Measurements from ENCODE around the gene CCDC187. TPM values are rescaled to one million over a fixed set of nuclear protein-coding genes. Genes with fewer than 3 reads are reported as not detected.
"Not testable (repeated sequence)": the region's sequence is repeated elsewhere in the genome, so short reads cannot be mapped to it uniquely, and the experiment has no call there.

The CCDC187 gene
- total RNA-seq, 8 experiments from 2014 or later = 0.07 to 1.2 (median 0.19) TPM

GRCh38 chr9:136276716-136277115, 27.2 kb downstream of the CCDC187 start:
- in situ Hi-C loops (cut with MboI; ENCODE audit: low pct_unique_long_range_greater_than_20kb in 2 of 9, low sequenced_read_pairs in 9 of 9, unreplicated experiment in 9 of 9) = no loop called here
- 0 to 100% (median 20%) methylated on average over 1 to 4 of the region's 11 CpGs; no CpG with 5 or more reads in 7 of the 10 experiments for WGBS, 10 experiments
- Histone ChIP-seq H3K4me1 (replicated peaks in 1 of 2) (peaks cover 2 to 3% of the 10 kb centered on the region in 2 donors), H3K4me3 (no peak overlapping the region), H3K27ac (no peak overlapping the region)
- no peak for ATAC-seq (replicated peaks in 6 of 8)

- peak in 6 of 8 experiments; percentile 39 to 77 (median 60) for ATAC-seq (replicated peaks in 6 of 8)
- H3K4me3 ChIP-seq = no peak overlapping the region
- in situ Hi-C loops (cut with MboI; ENCODE audit: low pct_unique_long_range_greater_than_20kb in 2 of 9, low sequenced_read_pairs in 9 of 9, unreplicated experiment in 9 of 9) = no loop called here
- 0 to 85% (median 50%) methylated on average over 1 to 5 of the region's 21 CpGs; no CpG with 5 or more reads in 5 of the 10 experiments for WGBS, 10 experiments
- no peak overlapping the region for H3K27ac ChIP-seq
- H3K4me1 ChIP-seq (replicated peaks in 1 of 2) = peaks cover 2 to 3% of the 10 kb centered on the region in 2 donors
Observed at GRCh38 chr9:136275655-136276429, 28.1 kb downstream of the CCDC187 start.

DNA sequence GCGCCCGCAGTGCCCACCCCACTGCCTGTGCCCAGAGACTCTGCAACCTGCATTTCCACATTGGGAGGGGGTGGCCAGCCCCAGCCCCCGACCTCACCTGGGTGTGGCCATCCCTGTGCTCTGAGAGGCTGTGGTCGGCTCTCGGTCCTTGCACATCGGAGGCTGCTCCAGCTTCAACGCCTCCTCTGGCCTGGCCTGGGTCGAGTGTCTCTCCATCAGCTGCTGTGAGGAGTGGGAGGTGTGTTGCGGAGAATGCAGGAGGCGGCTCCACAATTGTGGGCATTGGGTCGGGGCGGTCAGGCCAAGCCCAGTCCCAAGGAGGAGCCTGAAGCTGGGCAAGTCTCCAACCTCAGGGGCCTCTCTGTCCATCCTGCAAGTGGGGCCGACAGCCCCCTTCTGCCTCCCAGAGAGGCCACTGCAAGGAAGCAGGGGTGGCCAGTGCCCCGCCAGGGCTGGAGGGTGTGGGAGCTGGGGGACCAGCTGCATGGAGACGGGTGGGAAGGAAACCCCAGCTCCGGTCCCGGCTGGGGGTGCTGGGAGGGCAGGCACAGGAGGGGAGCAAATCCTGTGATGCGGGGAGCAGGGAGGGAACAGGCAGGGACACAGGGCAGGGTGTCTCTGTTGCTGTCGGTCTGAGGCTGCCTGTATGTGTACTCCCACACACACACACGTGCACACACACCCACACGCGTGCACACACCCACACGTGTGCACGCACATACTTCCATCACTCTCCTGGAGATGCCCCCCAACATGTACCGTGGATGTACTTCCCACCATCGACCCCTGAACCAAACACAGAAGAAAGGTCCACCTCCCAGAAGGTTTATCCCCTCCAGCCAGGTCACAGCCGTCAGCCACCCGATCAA, 28.9 kb downstream of the CCDC187 start:
- WGBS, 10 experiments = 10 to 40% methylated on average over 1 to 2 of the region's 28 CpGs; no CpG with 5 or more reads in 8 of the 10 experiments
- in situ Hi-C loops (cut with MboI; ENCODE audit: low pct_unique_long_range_greater_than_20kb in 2 of 9, low sequenced_read_pairs in 9 of 9, unreplicated experiment in 9 of 9) = loop anchor here in 3 of 9 experiments (25.0 kb wide), 1 partner anchor 113 kb away; no protein-coding TSS in a partner anchor
- H3K27ac ChIP-seq = no peak overlapping the region
- peak in 4 of 8 experiments; percentile 11 to 23 (median 16) for ATAC-seq (replicated peaks in 6 of 8)
- H3K4me1 ChIP-seq (replicated peaks in 1 of 2) = peaks cover 2 to 3% of the 10 kb centered on the region in 2 donors
- no peak overlapping the region for H3K4me3 ChIP-seq

GRCh38 chr9:136273921-136274785, 29.7 kb downstream of the CCDC187 start:
- Histone ChIP-seq H3K4me1 (replicated peaks in 1 of 2) (peaks cover 3 to 4% of the 10 kb centered on the region in 2 donors), H3K27ac (no peak overlapping the region), H3K4me3 (no peak overlapping the region)
- WGBS, 10 experiments = 28 to 100% (median 80%) methylated on average over 1 to 9 of the region's 28 CpGs; no CpG with 5 or more reads in 4 of the 10 experiments
- in situ Hi-C loops (cut with MboI; ENCODE audit: low pct_unique_long_range_greater_than_20kb in 2 of 9, low sequenced_read_pairs in 9 of 9, unreplicated experiment in 9 of 9) = loop anchor here in 3 of 9 experiments (25.0 kb wide), 1 partner anchor 112 kb away; no protein-coding TSS in a partner anchor
- ATAC-seq (replicated peaks in 6 of 8) = peak in 2 of 8 experiments; percentile 3 to 4

DNA sequence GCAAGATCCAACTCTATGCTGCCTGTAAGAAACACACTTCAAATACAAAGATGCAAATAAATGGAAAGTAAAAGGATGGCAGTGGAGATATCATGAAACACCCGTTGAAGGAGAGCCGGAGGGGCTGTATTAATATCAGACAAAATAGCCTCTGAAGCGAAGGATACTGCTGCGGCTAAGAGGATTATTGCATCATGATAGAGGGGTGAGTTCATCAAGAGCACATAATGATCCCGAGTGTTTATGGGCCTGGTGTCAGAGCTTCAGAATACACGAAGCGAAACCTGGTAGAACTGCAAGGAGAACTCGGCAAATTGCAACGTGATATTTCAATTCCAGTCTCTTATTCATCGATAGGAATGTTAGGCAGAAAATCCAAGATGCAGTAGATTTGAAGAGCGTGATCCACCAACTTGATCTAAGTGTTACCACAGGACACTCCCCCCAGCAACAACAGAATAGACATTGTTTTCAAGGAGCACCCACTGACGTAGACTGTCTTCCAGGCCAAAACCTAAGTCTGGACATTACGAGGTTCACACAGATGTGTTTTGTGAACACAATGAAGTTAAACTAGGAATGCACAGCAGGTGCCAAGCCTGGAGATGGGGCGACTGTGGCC, 30.5 kb downstream of the CCDC187 start:
- in situ Hi-C loops (cut with MboI; ENCODE audit: low pct_unique_long_range_greater_than_20kb in 2 of 9, low sequenced_read_pairs in 9 of 9, unreplicated experiment in 9 of 9) = loop anchor here in 3 of 9 experiments (25.0 kb wide), 1 partner anchor 111 kb away; no protein-coding TSS in a partner anchor
- peaks cover 11 to 12% of the 10 kb centered on the region in 2 donors for H3K4me1 ChIP-seq (replicated peaks in 1 of 2)
- no peak overlapping the region for H3K4me3 ChIP-seq
- WGBS, 10 experiments = 58 to 100% (median 74%) methylated on average over 2 to 11 of the region's 14 CpGs; no CpG with 5 or more reads in 1 of the 10 experiments
- peak in 3 of 8 experiments; percentile 6 to 55 (median 28) for ATAC-seq (replicated peaks in 6 of 8)
- no peak overlapping the region for H3K27ac ChIP-seq

DNA sequence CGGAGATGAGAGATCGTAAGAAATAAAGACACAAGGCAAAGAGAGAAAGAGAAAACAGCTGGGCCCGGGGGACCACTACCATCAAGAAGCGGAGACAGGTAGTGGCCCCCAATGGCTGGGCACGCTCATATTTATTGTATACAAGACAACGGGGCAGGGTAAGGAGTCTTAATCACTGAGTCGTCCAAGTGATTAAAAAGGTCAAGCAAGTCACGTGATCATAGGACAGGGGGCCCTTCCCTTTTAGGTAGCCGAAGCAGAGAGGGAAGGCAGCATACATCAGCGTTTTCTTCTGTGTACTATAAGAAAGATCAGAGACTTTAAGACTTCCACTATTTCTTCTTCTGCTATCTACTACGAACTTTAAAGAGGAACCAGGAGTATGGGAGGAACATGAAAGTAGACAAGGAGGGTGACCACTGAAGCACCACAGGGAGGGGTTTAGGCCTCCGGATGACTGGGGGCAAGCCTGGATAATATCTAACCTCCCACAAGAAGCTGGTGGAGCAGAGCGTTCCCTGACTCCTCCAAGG, 33.7 kb downstream of the CCDC187 start:
- Histone ChIP-seq H3K27ac (no peak overlapping the region), H3K4me1 (replicated peaks in 1 of 2) (peaks cover 21 to 22% of the 10 kb centered on the region in 2 donors), H3K4me3 (no peak overlapping the region)
- no peak for ATAC-seq (replicated peaks in 6 of 8)
- in situ Hi-C loops (cut with MboI; ENCODE audit: low pct_unique_long_range_greater_than_20kb in 2 of 9, low sequenced_read_pairs in 9 of 9, unreplicated experiment in 9 of 9) = loop anchor here in 3 of 9 experiments (25.0 kb wide), 1 partner anchor 108 kb away; no protein-coding TSS in a partner anchor
- 35 to 100% (median 88%) methylated on average over 1 to 11 of the region's 13 CpGs for WGBS, 10 experiments

DNA sequence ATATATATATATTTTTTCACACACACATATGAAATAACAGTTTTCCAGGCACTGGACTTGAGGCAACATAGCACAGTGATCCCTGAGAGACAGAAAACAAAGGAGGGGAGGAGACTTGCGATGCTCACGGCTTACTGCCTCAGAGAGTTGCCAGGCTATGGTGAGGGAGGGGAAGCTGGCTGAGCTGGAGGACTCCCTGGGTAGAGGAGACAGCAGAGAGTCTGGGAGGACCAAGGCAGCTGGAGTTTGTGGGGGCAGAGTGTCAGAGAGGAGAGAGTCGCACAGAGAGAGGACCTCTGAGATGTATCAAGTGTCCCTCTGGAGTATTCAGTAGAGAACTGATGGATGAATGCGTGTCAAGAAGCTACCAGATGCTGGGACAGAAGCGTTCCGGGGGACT, 35.2 kb downstream of the CCDC187 start:
- Histone ChIP-seq H3K27ac (peak overlapping the region in 1 of 2 donors; percentile 58), H3K4me1 (replicated peaks in 1 of 2) (peaks cover 26 to 27% of the 10 kb centered on the region in 2 donors), H3K4me3 (no peak overlapping the region)
- in situ Hi-C loops (cut with MboI; ENCODE audit: low pct_unique_long_range_greater_than_20kb in 2 of 9, low sequenced_read_pairs in 9 of 9, unreplicated experiment in 9 of 9) = loop anchor here in 3 of 9 experiments (25.0 kb wide), 1 partner anchor 106 kb away; no protein-coding TSS in a partner anchor
- WGBS, 10 experiments = 0 to 100% (median 57%) methylated on average over 1 to 3 of the region's 6 CpGs; no CpG with 5 or more reads in 3 of the 10 experiments
- ATAC-seq (replicated peaks in 6 of 8) = peak in 5 of 8 experiments; percentile 58 to 81 (median 62)

GRCh38 chr9:136268318-136268717, 35.6 kb downstream of the CCDC187 start:
- peak in 5 of 8 experiments; percentile 70 to 75 (median 71) for ATAC-seq (replicated peaks in 6 of 8)
- Histone ChIP-seq H3K4me3 (no peak overlapping the region), H3K27ac (peak overlapping the region in 1 of 2 donors; percentile 58), H3K4me1 (replicated peaks in 1 of 2) (peaks cover 30 to 31% of the 10 kb centered on the region in 2 donors)
- WGBS, 10 experiments = 0 to 43% (median 20%) methylated on average over 1 to 4 of the region's 6 CpGs; no CpG with 5 or more reads in 3 of the 10 experiments
- in situ Hi-C loops (cut with MboI; ENCODE audit: low pct_unique_long_range_greater_than_20kb in 2 of 9, low sequenced_read_pairs in 9 of 9, unreplicated experiment in 9 of 9) = loop anchor here in 3 of 9 experiments (25.0 kb wide), 1 partner anchor 106 kb away; no protein-coding TSS in a partner anchor

DNA sequence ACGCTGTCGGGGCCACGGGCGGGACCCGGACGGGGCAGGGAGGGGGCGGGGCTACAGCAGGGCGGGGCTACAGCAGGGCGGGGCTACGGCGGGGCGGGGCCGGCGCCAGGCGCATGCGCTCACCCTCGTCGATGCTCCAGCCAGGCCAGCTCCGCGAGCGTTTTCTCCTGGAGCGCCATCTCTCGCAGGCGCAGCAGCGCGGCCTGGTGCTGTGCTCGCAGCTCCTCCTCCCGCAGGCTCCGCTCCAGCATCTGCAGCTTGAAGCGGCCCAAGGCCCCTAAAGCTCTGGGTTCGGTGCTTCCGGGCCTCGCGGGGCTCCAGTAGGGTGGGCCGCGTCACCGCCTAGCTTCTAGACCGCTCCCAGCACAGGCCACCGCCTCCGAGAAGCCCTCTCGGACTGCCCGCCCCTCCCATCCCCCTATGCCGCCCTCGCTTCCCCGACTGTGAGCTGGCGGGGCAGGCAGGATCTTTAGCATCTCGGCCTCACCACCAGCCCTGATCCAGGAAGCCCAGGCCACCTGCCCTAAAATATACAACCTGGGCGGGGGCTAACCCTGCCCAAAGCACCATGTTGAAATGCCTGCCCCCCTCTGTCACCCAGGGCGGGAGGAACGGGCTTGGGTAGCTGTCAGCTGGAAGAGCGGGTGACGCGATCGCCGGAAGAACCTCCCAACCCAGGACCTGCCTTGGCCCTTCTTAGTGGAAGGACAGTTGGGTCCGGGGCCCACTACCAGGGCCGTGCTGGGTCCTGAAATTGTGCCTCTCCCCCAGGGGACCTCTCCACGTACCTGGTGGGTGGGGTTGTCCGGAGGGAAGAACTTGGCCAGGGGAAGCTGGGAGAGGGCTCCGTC, 36.4 kb downstream of the CCDC187 start:
- H3K4me1 ChIP-seq (replicated peaks in 1 of 2) = peaks cover 30% of the 10 kb centered on the region in 2 donors
- WGBS, 10 experiments = 0 to 81% (median 8%) methylated on average over 2 to 10 of the region's 60 CpGs; no CpG with 5 or more reads in 7 of the 10 experiments
- in situ Hi-C loops (cut with MboI; ENCODE audit: low pct_unique_long_range_greater_than_20kb in 2 of 9, low sequenced_read_pairs in 9 of 9, unreplicated experiment in 9 of 9) = loop anchor here in 3 of 9 experiments (25.0 kb wide), 1 partner anchor 105 kb away; no protein-coding TSS in a partner anchor
- ATAC-seq (replicated peaks in 6 of 8) = peak; percentile 51 to 96 (median 72)
- H3K27ac ChIP-seq = peak overlapping the region in 1 of 2 donors; percentile 58
- H3K4me3 ChIP-seq = peak overlapping the region; percentile 16 to 31 (median 23)

DNA sequence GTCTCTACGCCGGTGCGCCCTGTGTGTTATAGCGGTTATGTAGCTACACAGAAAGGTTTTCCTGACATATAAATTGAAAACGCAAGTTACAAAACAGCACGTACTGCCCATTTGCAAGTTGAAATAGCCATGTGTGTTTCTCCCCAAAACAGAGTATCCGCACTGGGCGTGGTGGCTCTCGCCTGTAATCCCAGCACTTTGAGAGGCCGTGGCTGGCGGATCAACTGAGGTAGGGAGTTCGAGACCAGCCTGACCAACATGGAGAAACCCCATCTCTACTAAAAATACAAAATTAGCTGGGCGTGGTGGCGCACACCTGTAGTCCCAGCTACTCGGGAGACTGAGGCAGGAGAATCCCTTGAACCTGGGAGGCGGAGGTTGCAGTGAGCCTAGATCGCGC, 37.3 kb downstream of the CCDC187 start:
- 80 to 97% (median 85%) methylated on average over 4 to 16 of the region's 18 CpGs; no CpG with 5 or more reads in 3 of the 10 experiments for WGBS, 10 experiments
- in situ Hi-C loops (cut with MboI; ENCODE audit: low pct_unique_long_range_greater_than_20kb in 2 of 9, low sequenced_read_pairs in 9 of 9, unreplicated experiment in 9 of 9) = loop anchor here in 3 of 9 experiments (25.0 kb wide), 1 partner anchor 104 kb away; no protein-coding TSS in a partner anchor
- ATAC-seq (replicated peaks in 6 of 8); H3K4me3 ChIP-seq; H3K27ac ChIP-seq: not testable (repeated sequence)
- peaks cover 33 to 35% of the 10 kb centered on the region in 2 donors for H3K4me1 ChIP-seq (replicated peaks in 1 of 2)
